GM23248 (cell line): ENCODE data around the gene C18orf32. TPM values are rescaled to one million over a fixed set of nuclear protein-coding genes. Genes with fewer than 3 reads are reported as not detected.
"Not testable (repeated sequence)": the region's sequence is repeated elsewhere in the genome, so short reads cannot be mapped to it uniquely, and the experiment has no call there.

Experiments used
- DNase-seq: peaks from one replicate; pipeline ENCODE4 v3.0.0-alpha.2; 2015
- H2AFZ ChIP-seq: fragments of 200-600 bp; sonication (generic); 2 replicates; pipeline ENCODE4 v1.6.1; 2016; ENCODE audit warnings: antibody characterized with exemption
- H3F3A ChIP-seq: fragments of 200-600 bp; sonication (generic); 2 replicates; pipeline ENCODE4 v1.6.1; 2016; ENCODE audit warnings: mild to moderate bottlenecking, antibody characterized with exemption, mixed run types; ENCODE audit not compliant: insufficient read depth
- H3K27ac ChIP-seq: fragments of 200-600 bp; sonication (generic); 2 replicates; pipeline ENCODE4 v1.5.1; 2016; ENCODE audit warnings: mild to moderate bottlenecking
- H3K27me3 ChIP-seq: fragments of 200-600 bp; sonication (generic); replicated peaks from 2 replicates; pipeline ENCODE4 v1.6.1; 2016; ENCODE audit warnings: mild to moderate bottlenecking; ENCODE audit not compliant: insufficient read depth
- H3K36me3 ChIP-seq: fragments of 200-600 bp; sonication (generic); 2 replicates; pipeline ENCODE4 v1.6.1; 2016; ENCODE audit warnings: low read depth, mild to moderate bottlenecking
- H3K4me1 ChIP-seq: fragments of 200-600 bp; sonication (generic); 2 replicates; pipeline ENCODE4 v1.6.1; 2016; ENCODE audit warnings: mild to moderate bottlenecking; ENCODE audit not compliant: insufficient read depth
- H3K4me2 ChIP-seq: fragments of 200-600 bp; sonication (generic); one replicate; pipeline ENCODE4 v1.6.1; 2016; ENCODE audit warnings: mild to moderate bottlenecking; ENCODE audit not compliant: unreplicated experiment
- H3K4me3 ChIP-seq: fragments of 200-600 bp; sonication (generic); 2 replicates; pipeline ENCODE4 v1.5.1; 2016; ENCODE audit warnings: mild to moderate bottlenecking
- H3K79me2 ChIP-seq: fragments of 200-600 bp; sonication (generic); 2 replicates; pipeline ENCODE4 v1.6.1; 2016; ENCODE audit warnings: mild to moderate bottlenecking; ENCODE audit not compliant: insufficient read depth
- H3K9ac ChIP-seq: fragments of 200-600 bp; sonication (generic); 2 replicates; pipeline ENCODE4 v1.6.1; 2016; ENCODE audit warnings: mild to moderate bottlenecking
- H3K9me2 ChIP-seq: fragments of 200-600 bp; sonication (generic); 2 replicates; pipeline ENCODE4 v1.6.1; 2016; ENCODE audit warnings: mixed run types, mild to moderate bottlenecking, moderate library complexity; ENCODE audit not compliant: insufficient read depth
- H3K9me3 ChIP-seq: fragments of 200-600 bp; sonication (generic); one replicate; pipeline ENCODE4 v1.6.1; 2017; ENCODE audit warnings: low read depth
- H4K20me1 ChIP-seq: fragments of 200-600 bp; sonication (generic); 2 replicates; pipeline ENCODE4 v1.6.0; 2016; ENCODE audit not compliant: insufficient read depth
- EZH2 ChIP-seq: fragments of 200-600 bp; sonication (generic); IDR thresholded peaks from 2 replicates; pipeline ENCODE4 v1.6.1; 2018; ENCODE audit warnings: antibody characterized with exemption, mild to moderate bottlenecking; ENCODE audit not compliant: insufficient read depth, poor library complexity, severe bottlenecking
- EZH2phosphoT487 ChIP-seq: fragments of 200-600 bp; sonication (generic); IDR thresholded peaks from 2 replicates; pipeline ENCODE4 v1.6.1; 2018; ENCODE audit warnings: antibody characterized with exemption, moderate library complexity, mild to moderate bottlenecking, low read depth; ENCODE audit not compliant: insufficient read depth
- WGBS, 2 experiments: methylation state at CpG; one replicate each; pipeline ENCODE4 v1.1.6; 2015 to 2017; ENCODE audit warnings: low lambda C conversion rate in 2 of 2, low coverage in 1 of 2; ENCODE audit errors: missing lambda C conversion rate in 2 of 2; 5-methylcytosine and 5-hydroxymethylcytosine counted together
- in situ Hi-C: fragments of 300-500 bp; cut with MboI; formaldehyde crosslinking; loops from 2 replicates; pipeline ENCODE4 v1.15.0; 2020
- polyA plus RNA-seq: library from polyadenylated mRNA; unstranded; fragments of >200 nt; fragmentation: Nextera tagmentation; extraction: Ambion mirVana; gene quantifications from 2 replicates; pipeline ENCODE4 v1.2.1, GENCODE V29; 2016
- total RNA-seq: library from RNA; depleted of rRNA; stranded (reverse); fragments of >200 nt; shearing (Covaris generic); gene quantifications from 2 replicates; pipeline ENCODE4 v1.2.3, GENCODE V29; 2014

The C18orf32 gene
- total and polyA plus RNA-seq, 2 experiments from 2014 or later, result 43.7 to 77.0 TPM

DNA sequence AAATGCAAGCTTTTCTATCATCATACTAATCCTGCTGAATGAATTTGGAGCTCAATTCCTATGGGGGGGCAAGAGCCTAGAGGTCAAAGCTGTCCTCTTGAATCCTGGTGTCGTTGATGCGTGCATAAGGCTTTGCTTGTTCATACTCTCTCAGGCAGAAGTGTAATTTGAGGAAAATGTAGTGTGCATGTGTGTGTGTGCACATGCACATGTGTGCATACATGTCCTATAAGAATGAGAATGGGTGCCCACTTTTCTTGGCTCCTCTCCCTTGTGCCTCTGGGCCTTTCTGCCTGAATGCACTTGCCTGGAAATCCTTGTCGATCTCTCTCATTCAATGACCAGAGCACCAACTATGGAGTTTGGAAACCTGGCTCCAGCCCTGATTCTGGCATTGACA is 28.5 kb upstream of the C18orf32 start:
- in situ Hi-C loops, result no loop called here
- Histone ChIP-seq H3K79me2 (no peaks in the 10 kb centered on the region), H3K4me2 (no peak overlapping the region), H3K4me1 (no peaks in the 10 kb centered on the region), H3K9ac (no peak overlapping the region), H4K20me1 (no peaks in the 10 kb centered on the region), H3K27ac (no peak overlapping the region), H3F3A (no peaks in the 10 kb centered on the region), H3K9me3 (no peaks in the 10 kb centered on the region), H2AFZ (no peak overlapping the region), H3K36me3 (no peaks in the 10 kb centered on the region), H3K4me3 (no peak overlapping the region), H3K27me3 (no peaks in the 10 kb centered on the region), H3K9me2 (no peaks in the 10 kb centered on the region)
- no peak for TF ChIP-seq EZH2phosphoT487
- no peak for TF ChIP-seq EZH2
- WGBS, 2 experiments, result 86 to 89% methylated on average over 3 of the region's 3 CpGs
- no peak for DNase-seq

DNA sequence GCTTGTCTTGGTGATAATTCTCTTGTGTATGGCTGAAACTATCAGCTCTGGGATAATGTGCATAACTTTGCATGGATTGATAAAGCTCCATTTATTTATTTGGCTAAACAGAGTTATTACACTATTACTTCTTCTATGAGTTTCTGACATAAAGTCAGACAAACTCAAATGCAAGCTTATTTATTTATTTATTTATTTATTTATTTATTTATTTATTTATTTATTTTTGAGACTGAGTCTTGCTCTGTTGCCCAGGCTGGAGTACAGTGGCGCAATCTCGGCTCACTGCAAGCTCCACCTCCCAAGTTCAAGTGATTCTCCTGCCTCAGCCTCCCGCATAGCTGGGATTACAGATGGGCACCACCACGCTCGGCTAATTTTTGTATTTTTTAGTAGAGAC is 28.0 kb upstream of the C18orf32 start:
- H2AFZ ChIP-seq, in situ Hi-C loops, H3K9ac ChIP-seq, H3K9me2 ChIP-seq, DNase-seq, H3K36me3 ChIP-seq, H3K79me2 ChIP-seq, H3F3A ChIP-seq, H3K4me1 ChIP-seq, H3K9me3 ChIP-seq, H3K27ac ChIP-seq, H3K4me2 ChIP-seq, H4K20me1 ChIP-seq, H3K27me3 ChIP-seq, H3K4me3 ChIP-seq: not testable (repeated sequence)
- WGBS, 2 experiments, result 78 to 82% methylated on average over 5 of the region's 5 CpGs

- WGBS, 2 experiments, result 76 to 81% methylated on average over 9 of the region's 9 CpGs
- Histone ChIP-seq H3K27me3 (no peaks in the 10 kb centered on the region), H3F3A (no peaks in the 10 kb centered on the region), H4K20me1 (no peaks in the 10 kb centered on the region), H3K4me3 (no peak overlapping the region), H3K4me2 (no peak overlapping the region), H3K9me3 (no peaks in the 10 kb centered on the region), H3K36me3 (no peaks in the 10 kb centered on the region), H3K4me1 (no peaks in the 10 kb centered on the region), H3K79me2 (no peaks in the 10 kb centered on the region), H3K9me2 (no peaks in the 10 kb centered on the region), H2AFZ (no peak overlapping the region), H3K9ac (no peak overlapping the region), H3K27ac (no peak overlapping the region)
- in situ Hi-C loops, result loop anchor here (5.0 kb wide), 1 partner anchor 343 kb away; no protein-coding TSS in a partner anchor
- TF ChIP-seq EZH2 (no peak), EZH2phosphoT487 (no peak)
- no peak for DNase-seq
Measured at GRCh38 chr18:49514577-49514976, 27.5 kb upstream of the C18orf32 start.

DNA sequence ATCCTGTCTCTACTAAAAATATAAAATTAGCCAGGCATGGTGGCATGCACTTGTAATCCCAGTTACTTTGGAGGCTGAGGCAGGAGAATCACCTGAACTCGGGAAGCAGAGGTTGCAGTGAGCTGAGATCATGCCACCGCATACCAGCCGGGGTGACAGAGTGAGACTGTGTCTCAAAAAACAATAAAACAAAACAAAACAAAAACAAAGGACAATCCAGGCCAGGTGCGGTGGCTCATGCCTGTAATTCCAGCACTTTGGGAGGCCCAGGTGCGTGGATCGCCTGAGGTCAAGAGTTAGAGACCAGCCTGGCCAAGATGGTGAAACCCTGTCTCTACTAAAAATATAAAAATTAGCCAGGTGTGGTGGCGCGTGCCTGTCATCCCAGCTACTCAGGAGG is 25.8 kb upstream of the C18orf32 start:
- H3K4me2 ChIP-seq, H3K9me3 ChIP-seq, H3K79me2 ChIP-seq, H3K27ac ChIP-seq, H3K9ac ChIP-seq, DNase-seq, H3K36me3 ChIP-seq, H3K9me2 ChIP-seq, H3K27me3 ChIP-seq, H2AFZ ChIP-seq, H3K4me1 ChIP-seq, H3F3A ChIP-seq, H3K4me3 ChIP-seq, H4K20me1 ChIP-seq: not testable (repeated sequence)
- in situ Hi-C loops, result loop anchor here (5.0 kb wide), 1 partner anchor 344 kb away; no protein-coding TSS in a partner anchor
- 93 to 95% methylated on average over 8 of the region's 8 CpGs for WGBS, 2 experiments

GRCh38 chr18:49510393-49511115 is 23.5 kb upstream of the C18orf32 start:
- no peaks in the 10 kb centered on the region for H3K9me2 ChIP-seq
- H3K27ac ChIP-seq, result no peak overlapping the region
- H3K4me3 ChIP-seq, result no peak overlapping the region
- no peaks in the 10 kb centered on the region for H3K36me3 ChIP-seq
- no peak overlapping the region for H3K9ac ChIP-seq
- no peaks in the 10 kb centered on the region for H3K9me3 ChIP-seq
- H3F3A ChIP-seq, result no peaks in the 10 kb centered on the region
- peak; percentile 75 for DNase-seq
- WGBS, 2 experiments, result 26 to 34% methylated on average over 12 of the region's 12 CpGs
- H4K20me1 ChIP-seq, result no peaks in the 10 kb centered on the region
- H3K4me2 ChIP-seq, result no peak overlapping the region
- in situ Hi-C loops, result loop anchor here (5.0 kb wide), 1 partner anchor 347 kb away; no protein-coding TSS in a partner anchor
- no peaks in the 10 kb centered on the region for H3K79me2 ChIP-seq
- no peaks in the 10 kb centered on the region for H3K4me1 ChIP-seq
- no peak overlapping the region for H2AFZ ChIP-seq
- no peak for TF ChIP-seq EZH2phosphoT487
- no peak for TF ChIP-seq EZH2
- H3K27me3 ChIP-seq, result peaks cover 10% of the 10 kb centered on the region; the same call in 1 of the 2 replicates

GRCh38 chr18:49506438-49506837 is 19.4 kb upstream of the C18orf32 start:
- in situ Hi-C loops, H3K79me2 ChIP-seq, H3K9me2 ChIP-seq, H3K9me3 ChIP-seq, H3K36me3 ChIP-seq, DNase-seq, H3K4me2 ChIP-seq, H3K4me3 ChIP-seq, H3F3A ChIP-seq, H4K20me1 ChIP-seq, H3K4me1 ChIP-seq, H3K27ac ChIP-seq, H3K9ac ChIP-seq, H2AFZ ChIP-seq: not testable (repeated sequence)
- 78 to 80% methylated on average over 5 of the region's 5 CpGs for WGBS, 2 experiments
- H3K27me3 ChIP-seq, result peaks cover 10% of the 10 kb centered on the region; the same call in 1 of the 2 replicates
